Endometrial microvascular endothelial cells (primary cell): ENCODE data around the gene TMEM179B. TPM values are rescaled to one million over a fixed set of nuclear protein-coding genes. Genes with fewer than 3 reads are reported as not detected.
"Not testable (repeated sequence)": the region's sequence is repeated elsewhere in the genome, so short reads cannot be mapped to it uniquely, and the experiment has no call there.

Source experiments
- in situ Hi-C: cut with HindIII; loops from 2 replicates; pipeline ENCODE4 v1.10.0; 2017; ENCODE audit warnings: low sequenced_read_pairs, low pct_unique_long_range_greater_than_20kb; ENCODE audit errors: inconsistent ontology term
- total RNA-seq: library from RNA; depleted of rRNA; stranded (reverse); fragments of >200 nt; gene quantifications from one replicate; pipeline ENCODE4 v1.2.3, GENCODE V29; 2015; ENCODE audit errors: inconsistent ontology term

The TMEM179B gene
- total RNA-seq, 1 donor from 2014 or later: 91.6 TPM

DNA sequence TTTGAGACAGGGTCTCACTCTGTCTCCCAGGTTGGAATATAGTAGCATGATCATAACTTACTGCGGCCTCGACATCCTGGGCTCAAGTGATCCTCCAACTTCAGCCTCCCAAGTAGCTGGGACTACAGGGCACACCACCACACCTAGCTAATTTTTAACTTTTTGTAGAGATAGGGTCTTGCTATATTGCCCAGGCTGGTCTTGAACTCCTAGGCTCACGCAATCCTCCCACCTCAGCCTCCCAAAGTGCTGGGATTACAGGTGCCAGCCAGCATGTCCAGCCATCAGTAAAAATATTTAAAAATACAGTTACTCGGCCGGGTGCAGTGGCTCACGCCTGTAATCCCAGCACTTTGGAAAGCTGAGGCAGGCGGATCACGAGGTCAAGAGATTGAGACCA lies 40.9 kb downstream of the TMEM179B start:
- in situ Hi-C loops: not testable (repeated sequence)

- in situ Hi-C loops: no loop called here
These were observed 43.8 kb downstream of the TMEM179B start for GRCh38 chr11:62830904-62831519.

DNA sequence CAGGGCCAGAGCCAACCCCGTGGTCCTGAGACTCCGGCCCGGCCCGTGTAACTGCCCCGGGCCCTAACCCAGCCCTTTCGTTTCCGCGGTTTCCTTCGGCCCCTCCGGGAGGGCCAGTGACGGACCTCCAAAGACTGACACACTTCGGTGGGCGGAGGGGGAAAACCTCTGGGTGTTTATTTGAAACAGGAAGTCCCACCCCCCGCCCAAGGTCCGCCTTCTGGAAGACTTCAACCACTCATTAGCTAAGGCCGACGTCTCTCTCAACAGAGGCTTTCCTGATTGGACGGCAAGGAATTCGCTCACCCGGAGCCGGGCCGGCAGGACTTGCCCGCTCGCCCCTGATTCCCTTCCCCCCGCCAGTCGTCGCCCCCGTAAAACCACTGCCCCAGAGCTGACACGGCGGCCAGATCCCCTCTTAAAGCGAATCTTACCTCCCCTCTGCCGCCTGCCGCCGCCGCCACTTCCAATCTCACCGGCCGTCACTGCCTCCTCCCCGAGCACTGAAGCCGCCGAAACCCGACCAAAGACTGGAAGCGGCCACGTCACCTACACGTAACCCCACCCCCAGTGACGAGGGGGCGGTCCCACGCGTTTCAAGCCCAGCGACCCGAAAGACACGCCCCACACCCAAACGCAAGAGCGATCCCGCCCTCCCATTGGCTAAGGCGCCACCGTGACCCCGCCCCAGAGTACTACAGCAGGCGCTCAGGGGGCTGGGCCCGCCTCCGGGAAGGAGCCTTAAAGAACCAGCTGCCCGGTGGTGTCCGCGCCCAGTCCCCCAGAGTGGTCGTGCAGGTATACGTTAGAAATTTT lies 44.5 kb downstream of the TMEM179B start, which contains the start of gene STX5:
Gene STX5, minus strand, starts transcription at position 532 of the 816 bp plus-strand sequence. CDS start 808 bp downstream, outside the sequence.
- in situ Hi-C loops: no loop called here

DNA sequence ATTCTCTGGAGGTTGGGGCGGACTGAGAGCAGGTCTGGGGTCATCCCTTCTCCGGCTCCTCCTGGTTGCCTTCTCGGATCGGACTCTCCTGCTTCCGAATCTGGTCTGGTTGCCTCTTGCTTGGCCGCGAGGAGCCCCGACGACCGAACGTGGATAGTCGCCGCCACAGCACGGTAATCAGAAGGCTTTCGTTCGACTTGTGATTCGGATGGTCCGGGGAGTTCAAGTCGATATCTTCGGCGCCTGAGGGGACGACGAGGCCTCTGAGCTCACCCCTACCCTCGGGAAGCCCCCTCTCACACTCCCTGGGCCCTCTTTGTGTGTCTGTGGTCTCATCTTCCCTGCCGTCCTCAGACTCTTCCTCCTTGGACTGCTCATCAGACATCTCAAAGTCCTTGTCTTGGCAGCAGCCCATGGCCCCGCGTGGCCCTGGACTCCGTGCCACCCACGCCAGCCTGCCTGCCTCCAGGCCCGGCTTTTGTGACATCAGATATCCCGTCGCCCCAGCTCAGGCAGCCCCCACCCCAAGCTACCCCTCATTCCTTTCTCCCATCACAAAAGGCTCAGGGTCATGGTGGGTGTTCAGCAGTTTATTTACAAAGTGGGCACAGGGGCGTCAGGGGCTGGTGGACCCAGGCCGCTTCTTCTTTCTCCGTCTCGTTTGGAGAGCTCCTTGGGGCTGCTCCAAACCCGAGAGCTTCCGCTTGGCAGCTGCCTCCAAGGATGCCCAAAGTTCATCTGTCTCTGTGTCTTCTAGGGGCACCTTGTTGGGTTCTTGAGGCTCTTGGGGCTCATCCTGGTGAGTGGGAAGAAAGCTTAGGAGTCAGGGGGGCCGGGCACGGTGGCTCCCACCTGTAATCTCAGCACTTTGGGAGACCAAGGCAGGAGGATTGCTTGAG lies 45.4 kb downstream of the TMEM179B start, which contains the start of gene TEX54:
Gene TEX54, minus strand, starts transcription at position 506 of the 899 bp plus-strand sequence.
- in situ Hi-C loops: no loop called here

DNA sequence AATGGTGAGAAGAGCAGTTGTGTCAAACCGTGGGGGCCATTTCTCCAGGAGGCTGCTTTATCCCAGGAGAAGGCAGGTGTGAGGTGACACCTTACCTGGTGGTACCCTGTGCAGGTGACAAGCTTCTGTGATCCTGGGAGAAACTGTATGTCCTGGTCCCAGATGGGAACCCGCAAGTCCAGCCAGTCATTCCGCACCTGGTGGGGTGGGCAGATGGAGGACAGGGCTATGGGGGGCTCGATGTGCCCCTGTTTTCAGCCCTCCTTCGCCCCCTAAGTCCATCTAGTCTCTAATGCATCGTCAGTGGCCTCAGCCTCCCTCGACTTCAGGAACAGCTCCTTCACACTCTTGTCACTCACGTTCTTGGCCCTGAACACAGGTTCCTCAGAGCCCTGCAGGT lies 48.1 kb downstream of the TMEM179B start:
- in situ Hi-C loops: no loop called here

DNA sequence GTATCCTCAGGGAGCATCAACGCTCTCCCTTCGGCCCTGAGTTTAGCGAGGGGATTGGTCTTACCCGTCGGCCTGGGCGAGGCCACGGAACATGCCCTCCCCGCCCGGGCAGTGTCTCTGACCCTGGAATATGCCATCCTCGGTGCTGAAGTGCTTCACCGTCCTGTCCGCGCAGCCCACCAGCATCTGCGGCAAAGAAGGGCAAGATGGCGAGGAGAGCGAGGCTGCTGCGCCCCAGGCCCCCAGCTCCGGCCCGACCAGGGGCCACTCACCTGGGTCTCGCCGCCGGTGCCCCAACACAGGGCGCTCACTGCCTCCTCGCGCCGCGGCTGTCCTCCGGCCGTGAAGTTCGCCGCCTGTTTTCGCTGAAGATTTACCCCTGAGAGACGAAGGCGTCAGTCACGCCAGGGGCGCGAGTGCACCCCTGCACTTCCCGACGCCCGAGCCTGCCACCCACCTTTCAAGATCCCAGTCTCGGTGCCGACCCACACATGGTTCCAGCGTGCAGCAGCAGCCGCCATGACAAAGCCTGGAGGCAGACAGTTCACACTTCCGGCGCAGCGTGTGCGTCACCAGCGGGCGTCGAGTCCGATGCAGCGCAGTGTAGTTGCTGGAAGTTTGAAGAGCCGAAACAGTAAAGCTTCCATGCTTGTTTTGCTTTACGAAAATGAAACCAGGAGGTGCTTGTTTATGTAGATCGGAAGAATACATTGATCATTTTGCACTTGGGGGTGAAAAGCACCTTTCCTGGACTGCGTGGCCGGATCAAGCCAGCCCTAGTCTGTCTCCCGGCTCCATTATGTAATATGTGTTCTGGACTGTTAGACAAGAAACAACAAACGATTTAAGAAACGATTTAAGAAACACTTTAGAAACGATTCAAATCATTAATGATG lies 52.1 kb downstream of the TMEM179B start, which contains the start of gene WDR74:
Gene WDR74, minus strand, starts transcription at position 541 of the 896 bp plus-strand sequence. Its CDS starts 20 bp downstream, at position 521.
- in situ Hi-C loops: no loop called here

Other genes with a start within 250 kb of the TMEM179B start
- 299 TPM for gene AHNAK, start 240.6 kb upstream of the TMEM179B start, total RNA-seq
- gene EEF1G, start 213.5 kb upstream of the TMEM179B start, total RNA-seq: 1,762 TPM
- 12.7 TPM for gene TUT1, start 195.9 kb upstream of the TMEM179B start, total RNA-seq
- gene MTA2, start 185.5 kb upstream of the TMEM179B start, total RNA-seq: 195 TPM
- gene EML3, start 174.6 kb upstream of the TMEM179B start, total RNA-seq: 42.1 TPM
- 8.0 TPM for gene ROM1, start 174.1 kb upstream of the TMEM179B start, total RNA-seq
- 40.0 TPM for gene B3GAT3, start 165.4 kb upstream of the TMEM179B start, total RNA-seq
- 294 TPM for gene GANAB, start 140.8 kb upstream of the TMEM179B start, total RNA-seq
- gene INTS5, start 134.1 kb upstream of the TMEM179B start, total RNA-seq: 35.2 TPM
- gene C11orf98, start 122.2 kb upstream of the TMEM179B start, total RNA-seq: 87.7 TPM
- 3.9 TPM for gene CSKMT, start 122.1 kb upstream of the TMEM179B start, total RNA-seq
- gene UQCC3, start 115.7 kb upstream of the TMEM179B start, total RNA-seq: 12.4 TPM
- 5.8 TPM for gene LBHD1, start 115.1 kb upstream of the TMEM179B start, total RNA-seq
- gene UBXN1, start 108.3 kb upstream of the TMEM179B start, total RNA-seq: 89.8 TPM
- gene LRRN4CL, start 97.9 kb upstream of the TMEM179B start, total RNA-seq: not detected
- 55.5 TPM for gene BSCL2, start 80.0 kb upstream of the TMEM179B start, total RNA-seq
- not detected for gene GNG3, start 79.7 kb upstream of the TMEM179B start, total RNA-seq
- gene HNRNPUL2, start 59.9 kb upstream of the TMEM179B start, total RNA-seq: 6.7 TPM
- gene TTC9C, start 58.9 kb upstream of the TMEM179B start, total RNA-seq: 28.1 TPM
- 9.9 TPM for gene ZBTB3, start 33.2 kb upstream of the TMEM179B start, total RNA-seq
- gene POLR2G, start 25.8 kb upstream of the TMEM179B start, total RNA-seq: 85.5 TPM
- gene TAF6L, start 16.0 kb upstream of the TMEM179B start, total RNA-seq: 22.1 TPM
- gene TMEM223, start 4.6 kb downstream of the TMEM179B start, total RNA-seq: 27.6 TPM
- gene NXF1, start 18.0 kb downstream of the TMEM179B start, total RNA-seq: 45.7 TPM
- gene STX5, start 44.6 kb downstream of the TMEM179B start, total RNA-seq: 33.4 TPM
- not detected for gene TEX54, start 45.4 kb downstream of the TMEM179B start, total RNA-seq
- gene WDR74, start 52.2 kb downstream of the TMEM179B start, total RNA-seq: 49.7 TPM
- gene SLC3A2, start 93.5 kb downstream of the TMEM179B start, total RNA-seq: 224 TPM
- gene CHRM1, start 134.0 kb downstream of the TMEM179B start, total RNA-seq: not detected
- gene SLC22A6, start 197.6 kb downstream of the TMEM179B start, total RNA-seq: not detected
- gene SLC22A8, start 228.4 kb downstream of the TMEM179B start, total RNA-seq: not detected